ENCODE measurements around the gene NUMBL. TPM values are rescaled to one million over a fixed set of nuclear protein-coding genes. Genes with fewer than 3 reads are reported as not detected.
A peak's percentile ranks its signal among the peaks of the same experiment; 100 is the strongest.

The NUMBL gene
- total and polyA plus RNA-seq, 9 of the 15 experiments (the other 6 are each of a cell fraction or from before 2014, with no cell fraction given): 0.39 to 38.6 (median 6.6) TPM

- no peak for TF ChIP-seq KDM4B (IDR thresholded peaks at IDR 0.05; ENCODE audit: borderline replicate concordance in 2 of 2, low read depth in 1 of 2)
- TF ChIP-seq RREB1 (CRISPR knock-in tag; IDR thresholded peaks at IDR 0.05): peak; percentile 79; the same call in 1 of the 2 replicates
- TF ChIP-seq ZNF609 (CRISPR knock-in tag; IDR thresholded peaks at IDR 0.05; ENCODE audit: borderline replicate concordance): no peak
- no peak for TF ChIP-seq ZNF311 (CRISPR knock-in tag; IDR thresholded peaks at IDR 0.05)
- no peak for TF ChIP-seq SMARCA5 (IDR thresholded peaks at IDR 0.05)
- no peak; the same call in 1 of the 2 replicates for TF ChIP-seq ZBTB17 (CRISPR knock-in tag; IDR thresholded peaks at IDR 0.05)
- TF ChIP-seq CBFA2T3 (IDR thresholded peaks at IDR 0.05): peak; percentile 78
- TF ChIP-seq IRF2 (CRISPR knock-in tag; IDR thresholded peaks at IDR 0.05): no peak; the same call in 1 of the 2 replicates
- no peak for TF ChIP-seq TCF7 (IDR thresholded peaks at IDR 0.05; ENCODE audit: borderline replicate concordance)
- no peak for TF ChIP-seq HNRNPL (IDR thresholded peaks at IDR 0.05; ENCODE audit: low read depth, low read length)
- TF ChIP-seq ZNF696 (CRISPR knock-in tag; conservative IDR thresholded peaks at IDR 0.05): no peak
- no peak for TF ChIP-seq ADNP (tag; IDR thresholded peaks at IDR 0.05)
Observed at GRCh38 chr19:40690693-40691420, 406 bp upstream of the NUMBL start (continued).

All from K562 (cell line).